ENCODE data around the gene TEX26. TPM values are rescaled to one million over a fixed set of nuclear protein-coding genes. Genes with fewer than 3 reads are reported as not detected.

The TEX26 gene
- total and polyA plus RNA-seq, 2 of the 4 experiments (the other 2 are of a cell fraction) = not detected

GRCh38 chr13:30905932-30906383 is 26.5 kb upstream of the TEX26 start, which contains the start of gene MEDAG:
Gene MEDAG, plus strand, starts transcription at chr13:30906271. Its CDS starts 245 bp downstream, at chr13:30906516.
- peak within 1 kb of the TSS; percentile 34 for H2BK120ac ChIP-seq (ENCODE audit: low read depth, low read length)
- ATAC-seq (ENCODE audit: low read depth) (peak; percentile 40), DNase-seq (peak; percentile 57)
- no peak within 1 kb of the TSS for H3K14ac ChIP-seq (replicated peaks; ENCODE audit: low read depth, low read length)
- H3K36me3 ChIP-seq (ENCODE audit: control insufficient read depth, insufficient read depth, low read length) = no peaks in the 10 kb centered on the region
- 0 out of 2 replicates have a peak, but pooled peaks cover 3% of the 10 kb centered on the region for H3K9me1 ChIP-seq (ENCODE audit: insufficient read depth, low read length)
- peak within 1 kb of the TSS; percentile 31; the same call in 1 of the 2 replicates for H3K4ac ChIP-seq (ENCODE audit: low read depth, low read length)
- no peaks in the 10 kb centered on the region for H3K9me3 ChIP-seq (ENCODE audit: control insufficient read depth, insufficient read depth, low read length)
- H3K4me2 ChIP-seq (ENCODE audit: low read depth, low read length) = no peak within 1 kb of the TSS
- no peak within 1 kb of the TSS for H3K9ac ChIP-seq (ENCODE audit: low read depth, low read length)
- H3K27ac ChIP-seq (ENCODE audit: insufficient read depth, low read length) = no peak within 1 kb of the TSS
- intact Hi-C loops (cut with micrococcal nuclease) = no loop called here
- no peak within 1 kb of the TSS for H3K4me3 ChIP-seq (ENCODE audit: insufficient read depth, low read depth, low read length)
- TF ChIP-seq FOS (IDR thresholded peaks at IDR 0.05; ENCODE audit: low read depth, low read length) = 0 out of 2 replicates have a peak, but pooled peaks have one; percentile 10
- TF ChIP-seq RFX5 (IDR thresholded peaks at IDR 0.05; ENCODE audit: low read depth, low read length) = no peak
- no peak for TF ChIP-seq MXI1 (IDR thresholded peaks at IDR 0.05; ENCODE audit: borderline replicate concordance, low read depth, low read length)
- TF ChIP-seq NFE2L2 (IDR thresholded peaks at IDR 0.05; ENCODE audit: low read depth, low read length) = no peak
- peak; percentile 47; the same call in 1 of the 2 replicates for TF ChIP-seq MAZ (IDR thresholded peaks at IDR 0.05; ENCODE audit: borderline replicate concordance, low read depth, low read length)
- TF ChIP-seq BHLHE40 (IDR thresholded peaks at IDR 0.05; ENCODE audit: low read depth, low read length) = no peak; the same call in 1 of the 2 replicates
- in situ Hi-C loops (cut with MboI; ENCODE audit: low sequenced_read_pairs) = no loop called here
- 22% methylated on average over 17 of the region's 35 CpGs; no CpG with 5 or more reads in 1 of the 2 experiments for WGBS, 2 experiments (ENCODE audit: extremely low coverage in 2 of 2, insufficient read length in 1 of 2)
- H4K8ac ChIP-seq (ENCODE audit: low read depth in 2 of 2, low read length in 2 of 2) = peak within 1 kb of the TSS; percentile 14 to 66; a peak in 2 of 4 replicates
- no TSS peak for BruUV-seq (replicated peaks)
- H3K18ac ChIP-seq (ENCODE audit: low read depth, low read length) = peak within 1 kb of the TSS; percentile 33; the same call in 1 of the 2 replicates
- H2AK5ac ChIP-seq (ENCODE audit: low read depth, low read length) = peak within 1 kb of the TSS; percentile 80
- H2AFZ ChIP-seq (replicated peaks; ENCODE audit: low read length, poor library complexity) = peak within 1 kb of the TSS; percentile 79
- ChIA-PET POLR2A (ENCODE audit: unreplicated experiment) (no interaction called here), CTCF (no interaction called here)
- no peak within 1 kb of the TSS for H3K23ac ChIP-seq (ENCODE audit: low read depth, low read length)
- H3K56ac ChIP-seq (ENCODE audit: extremely low read depth, insufficient read depth, low read length) = no peak within 1 kb of the TSS
- peak within 1 kb of the TSS; percentile 71; the same call in 1 of the 3 replicates for H2BK15ac ChIP-seq (ENCODE audit: low read depth, low read length)
- no peak within 1 kb of the TSS for H2BK5ac ChIP-seq (ENCODE audit: low read depth, low read length, poor library complexity, severe bottlenecking)
- H4K91ac ChIP-seq (ENCODE audit: insufficient read depth, low read depth, low read length) = peak within 1 kb of the TSS; percentile 38; the same call in 1 of the 2 replicates
- H3K27me3 ChIP-seq (ENCODE audit: control insufficient read depth, insufficient read depth, low read length) = no peaks in the 10 kb centered on the region; the same call in 1 of the 2 replicates
- peak within 1 kb of the TSS; percentile 83 for H2AK9ac ChIP-seq (replicated peaks; ENCODE audit: low read depth, low read length, poor library complexity)
- H3K79me1 ChIP-seq (ENCODE audit: low read depth in 1 of 2, low read length in 2 of 2) = no peaks in the 10 kb centered on the region
- H4K5ac ChIP-seq (ENCODE audit: low read depth, low read length) = peak within 1 kb of the TSS; percentile 37; the same call in 1 of the 2 replicates
- peak within 1 kb of the TSS; percentile 14; the same call in 1 of the 2 replicates for H2BK20ac ChIP-seq (ENCODE audit: low read depth, low read length)
- dilution Hi-C loops (cut with HindIII; ENCODE audit: low sequenced_read_pairs, unreplicated experiment) = no loop called here
- peaks cover 18% of the 10 kb centered on the region for H3K4me1 ChIP-seq (ENCODE audit: control insufficient read depth, insufficient read depth, low read length)
- no peaks in the 10 kb centered on the region for H4K20me1 ChIP-seq (ENCODE audit: insufficient read depth, low read length)

All from IMR-90 (cell line).